HCT116 (cell line): ENCODE data around the gene CCDC86. TPM values are rescaled to one million over a fixed set of nuclear protein-coding genes. Genes with fewer than 3 reads are reported as not detected.

ENCODE experiments used
- ATAC-seq: fragments of 200-7000 bp; cut with Tn5 transposase; 2 replicates; pipeline ENCODE4 v1.9.1; 2020; ENCODE audit warnings: mild to moderate bottlenecking, moderate library complexity
- BruUV-seq: library from RNA; stranded (reverse); fragments of 400-500 nt; replicated peaks from 2 replicates; lab custom pipeline; 2021; lab: Mats Ljungman, UMichigan
- CTCF ChIA-PET: fragments of 300-600 bp; sonication (Branson Sonifier 250); formaldehyde crosslinking; loops from one replicate; lab custom pipeline; 2021; ENCODE audit warnings: antibody characterized with exemption; lab: Charles Lee
- POLR2A ChIA-PET: fragments of 300-600, 350-600 bp; sonication (Branson Sonifier 250); formaldehyde crosslinking; loops from one replicate; lab custom pipeline; 2021; ENCODE audit warnings: antibody characterized with exemption; lab: Charles Lee
- RAD21 ChIA-PET, 2 experiments: fragments of 300-600 bp; sonication (Branson Sonifier 250); formaldehyde crosslinking; loops; one replicate each; lab custom pipeline; 2023; ENCODE audit warnings: low total read pairs in 2 of 2; ENCODE audit not compliant: uncharacterized antibody in 2 of 2, unreplicated experiment in 2 of 2, low non-redundant PET in 1 of 2; lab: Charles Lee
- DNase-seq: peaks from one replicate; pipeline ENCODE4 v3.0.0-alpha.2; 2010; ENCODE audit warnings: low read depth, low spot score
- H2AFZ ChIP-seq: fragments of 200-600 bp; shearing (Covaris generic), sonication (generic); 2 replicates; pipeline ENCODE4 v1.6.1; 2017; ENCODE audit warnings: low read depth, mixed run types, mixed read lengths, antibody characterized with exemption, low read length; ENCODE audit not compliant: poor library complexity, severe bottlenecking
- H3K27ac ChIP-seq: 2 replicates; pipeline ENCODE4 v1.5.1; 2012; ENCODE audit warnings: low read depth, low read length
- H3K27me3 ChIP-seq: fragments of 200-600 bp; sonication (generic); 2 replicates; pipeline ENCODE4 v1.6.1; 2016; ENCODE audit warnings: mixed run types, low read length, mixed read lengths; ENCODE audit not compliant: insufficient read depth
- H3K36me3 ChIP-seq, 2 experiments: fragments of 200-500 bp in 1 of 2; fragments of 200-600 bp in 1 of 2; sonication (Bioruptor generic) in 1 of 2; sonication (generic) in 1 of 2; 2 replicates each; pipeline versions ENCODE4 v1.5.1 to v1.6.1; 2014 to 2016; ENCODE audit warnings: low read length in 2 of 2, inconsistent platforms in 1 of 2, mixed read lengths in 1 of 2, mixed run types in 1 of 2; ENCODE audit not compliant: insufficient read depth in 2 of 2, control insufficient read depth in 1 of 2
- H3K4me1 ChIP-seq, 2 experiments: fragments of 200-600 bp in 1 of 2; sonication (generic) in 1 of 2; 2 replicates each; pipeline versions ENCODE4 v1.5.1 to v1.6.1; 2012 to 2017; ENCODE audit warnings: low read length in 2 of 2, inconsistent platforms in 1 of 2, mild to moderate bottlenecking in 1 of 2, mixed read lengths in 1 of 2, mixed run types in 1 of 2, moderate library complexity in 1 of 2; ENCODE audit not compliant: insufficient read depth in 2 of 2, control insufficient read depth in 1 of 2
- H3K4me2 ChIP-seq: fragments of 200-600 bp; sonication (generic); 2 replicates; pipeline ENCODE4 v1.6.1; 2017; ENCODE audit warnings: mixed run types, low read length, mixed read lengths
- H3K4me3 ChIP-seq, 2 experiments: fragments of 200-600 bp in 1 of 2; sonication (generic) in 1 of 2; replicated peaks in 1 of 2; 2 replicates each; pipeline ENCODE4 v1.5.1; 2011 to 2016; ENCODE audit warnings: low read length in 2 of 2, control low read depth in 1 of 2, low read depth in 1 of 2, mild to moderate bottlenecking in 1 of 2, mixed read lengths in 1 of 2, mixed run types in 1 of 2
- H3K79me2 ChIP-seq: fragments of 200-600 bp; sonication (generic); 2 replicates; pipeline ENCODE4 v1.6.1; 2017; ENCODE audit warnings: mild to moderate bottlenecking, mixed run types, low read length, moderate library complexity, mixed read lengths; ENCODE audit not compliant: insufficient read depth
- H3K9ac ChIP-seq: fragments of 200-600 bp; sonication (generic); 2 replicates; pipeline ENCODE4 v1.6.1; 2016; ENCODE audit warnings: low read length, mixed read lengths
- H3K9me2 ChIP-seq: fragments of 200-600 bp; sonication (generic), shearing (Covaris generic); 2 replicates; pipeline ENCODE4 v1.6.1; 2017; ENCODE audit warnings: mixed run types, mild to moderate bottlenecking, moderate library complexity; ENCODE audit not compliant: insufficient read depth
- H3K9me3 ChIP-seq, 2 experiments: fragments of 200-500 bp in 1 of 2; fragments of 200-600 bp in 1 of 2; sonication (Bioruptor generic) in 1 of 2; sonication (generic) in 1 of 2; 2 replicates each; pipeline ENCODE4 v1.6.1; 2014 to 2017; ENCODE audit warnings: low read length in 2 of 2, mixed read lengths in 2 of 2, inconsistent platforms in 1 of 2, low read depth in 1 of 2, mild to moderate bottlenecking in 1 of 2, mixed run types in 1 of 2, moderate library complexity in 1 of 2; ENCODE audit not compliant: control insufficient read depth in 1 of 2, insufficient read depth in 1 of 2
- H4K20me1 ChIP-seq: fragments of 200-600 bp; sonication (generic), shearing (Covaris generic); 2 replicates; pipeline ENCODE4 v1.6.1; 2017; ENCODE audit warnings: mixed run types, mild to moderate bottlenecking, moderate library complexity; ENCODE audit not compliant: insufficient read depth
- ATF3 ChIP-seq: IDR thresholded peaks from 2 replicates; pipeline ENCODE4 v1.6.1; 2012
- CTCF ChIP-seq, 3 experiments: fragments of 200-600 bp in 1 of 3; sonication (generic) in 1 of 3; IDR thresholded peaks in 2 of 3; conservative IDR thresholded peaks in 1 of 3; 2 replicates each; pipeline ENCODE4 v1.5.1; 2012 to 2017; ENCODE audit warnings: low read depth in 2 of 3, low read length in 2 of 3, antibody characterized with exemption in 1 of 3, borderline replicate concordance in 1 of 3, control low read depth in 1 of 3, mild to moderate bottlenecking in 1 of 3, mixed read lengths in 1 of 3, mixed run types in 1 of 3, moderate library complexity in 1 of 3; ENCODE audit not compliant: insufficient read depth in 1 of 3
- EZH2 ChIP-seq: fragments of 200-600 bp; sonication (generic); IDR thresholded peaks from 2 replicates; pipeline ENCODE4 v1.6.1; 2017; ENCODE audit warnings: antibody characterized with exemption, mixed run types
- MAX ChIP-seq: IDR thresholded peaks from 2 replicates; pipeline ENCODE4 v1.6.1; 2012
- POLR2A ChIP-seq: IDR thresholded peaks from 2 replicates; pipeline ENCODE4 v1.7.0; 2011; ENCODE audit warnings: borderline replicate concordance; ENCODE audit not compliant: insufficient read depth, insufficient read length; ENCODE audit errors: extremely low read depth
- TCF7L2 ChIP-seq: IDR thresholded peaks from 2 replicates; pipeline ENCODE4 v1.7.0; 2011; ENCODE audit warnings: borderline replicate concordance, inconsistent platforms; ENCODE audit not compliant: insufficient read depth, insufficient read length; ENCODE audit errors: extremely low read depth
- ZNF274 ChIP-seq: fragments of 200-500 bp; sonication (Bioruptor generic); IDR thresholded peaks from 2 replicates; pipeline ENCODE4 v1.6.1; 2014; ENCODE audit warnings: mild to moderate bottlenecking, low read depth, low read length, inconsistent platforms
- intact Hi-C: fragments of 100-400 bp; cut with micrococcal nuclease; formaldehyde crosslinking; loops from 2 replicates; pipeline ENCODE4 v1.10.0; 2022
- total RNA-seq: library from RNA; stranded (reverse); gene quantifications from one replicate; pipeline ENCODE4 v1.2.1, GENCODE V29; 2021; ENCODE audit not compliant: unreplicated experiment

The CCDC86 gene
- total RNA-seq, 1 experiment from 2014 or later, result 69.6 TPM

GRCh38 chr11:60879971-60880588 is 38.2 kb downstream of the CCDC86 start:
- BruUV-seq, result no TSS peak
- RAD21 ChIA-PET, result no interaction called here
- POLR2A ChIA-PET, result no interaction called here
- H3K4me1 ChIP-seq, result no peaks in the 10 kb centered on the region
- H3K4me2 ChIP-seq, result no peak overlapping the region
- H3K27ac ChIP-seq, result no peak overlapping the region
- TF ChIP-seq ATF3, result no peak
- TF ChIP-seq ZNF274, result no peak
- no peak for TF ChIP-seq CTCF (IDR thresholded peaks at IDR 0.05 in 2 of 3, conservative IDR thresholded peaks at IDR 0.05 in 1 of 3; ENCODE audit: borderline replicate concordance in 1 of 3, insufficient read depth in 1 of 3, low read depth in 2 of 3, low read length in 2 of 3)
- TF ChIP-seq TCF7L2, result no peak
- TF ChIP-seq EZH2, result no peak
- no peak for TF ChIP-seq POLR2A
- TF ChIP-seq MAX, result no peak
- TF ChIP-seq, all 23 proteins: peak for 0
- Histone ChIP-seq H3K27me3 (no peaks in the 10 kb centered on the region), H4K20me1 (no peaks in the 10 kb centered on the region), H2AFZ (no peak overlapping the region), H3K79me2 (no peaks in the 10 kb centered on the region), H3K4me3 (no peak overlapping the region), H3K9me3 (no peaks in the 10 kb centered on the region), H3K9me2 (no peaks in the 10 kb centered on the region), H3K36me3 (peaks cover 4 to 5% of the 10 kb centered on the region in 2 experiments; a peak in 2 of 4 replicates), H3K9ac (no peak overlapping the region)
- CTCF ChIA-PET, result no interaction called here
- DNase-seq, result no peak
- intact Hi-C loops, result no loop called here
- no peak for ATAC-seq
